ENCODE results near the gene TTC21A. TPM values are rescaled to one million over a fixed set of nuclear protein-coding genes. Genes with fewer than 3 reads are reported as not detected.
A peak's percentile ranks its signal among the peaks of the same experiment; 100 is the strongest.

TTC21A gene
- total and polyA plus RNA-seq, 2 of the 13 experiments (the other 11 are each of a cell fraction or from before 2014, with no cell fraction given) = 0.31 to 1.5 TPM

DNA sequence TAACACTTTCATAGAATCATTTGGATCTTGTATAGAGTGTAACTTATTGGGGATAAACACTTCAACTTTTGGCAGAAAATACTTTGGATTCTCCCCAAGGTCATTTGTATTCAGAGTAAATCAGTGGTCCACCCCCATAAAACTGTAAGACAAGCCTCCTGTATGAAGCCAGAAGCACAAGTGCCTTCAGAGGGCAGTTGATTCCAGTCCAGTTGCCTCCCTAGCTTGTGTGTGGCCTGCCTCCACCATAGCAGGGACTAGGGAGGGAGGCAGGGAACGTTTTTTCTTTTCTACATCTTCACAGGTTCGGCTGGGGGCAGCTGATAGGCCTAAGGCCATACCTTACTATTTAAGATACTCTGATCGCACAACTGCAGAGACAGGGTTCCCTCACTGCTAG lies 11.7 kb upstream of the TTC21A start:
- ChIA-PET POLR2A (no interaction called here), CTCF (ENCODE audit: low intra/inter-chr PET ratio, low total read pairs) (interaction anchor here (1.1 kb wide), 1 partner anchor 31 kb away, joined by 3 read pairs; no protein-coding TSS in a partner anchor)
- WGBS (ENCODE audit: low lambda C conversion rate) = 94% methylated on average over 3 of the region's 3 CpGs
- TF ChIP-seq KLF6 (CRISPR knock-in tag; IDR thresholded peaks at IDR 0.05) = no peak
- TF ChIP-seq SMAD1 (CRISPR knock-in tag; IDR thresholded peaks at IDR 0.05; ENCODE audit: borderline replicate concordance, low read depth) = no peak
- ATAC-seq (no peak), FAIRE-seq (no peak), DNase-seq (ENCODE audit: low spot score) (no peak)
- no peaks in the 10 kb centered on the region for H4K20me1 ChIP-seq (ENCODE audit: insufficient read depth, low read length)
- in situ Hi-C loops (cut with HindIII; ENCODE audit: extremely low pct_ligation_motif_present, low pct_unique_long_range_greater_than_20kb) (no loop called here), intact Hi-C loops (cut with micrococcal nuclease; ENCODE audit: unreplicated experiment) (loop anchor here (5.0 kb wide), 1 partner anchor 1638 kb away; no protein-coding TSS in a partner anchor)
- H3K9me3 ChIP-seq (ENCODE audit: low read length) = no peaks in the 10 kb centered on the region
- no peak overlapping the region for H3K4me3 ChIP-seq (replicated peaks in 1 of 3; ENCODE audit: insufficient read depth in 1 of 3, low read depth in 2 of 3, low read length in 3 of 3)
- no TSS peak for BruUV-seq (replicated peaks)
- peaks cover 26 to 87% of the 10 kb centered on the region in 2 experiments for H3K36me3 ChIP-seq (replicated peaks in 1 of 2; ENCODE audit: control insufficient read depth in 1 of 2, insufficient read depth in 2 of 2, low read length in 2 of 2)
- no peak overlapping the region for H3K4me2 ChIP-seq (ENCODE audit: low read depth, low read length)
- peaks cover 14% of the 10 kb centered on the region for H3K4me1 ChIP-seq (ENCODE audit: insufficient read depth, low read length)
- H3K79me2 ChIP-seq (ENCODE audit: insufficient read depth, low read length) = no peaks in the 10 kb centered on the region
- H3K27me3 ChIP-seq (ENCODE audit: control insufficient read depth in 1 of 2, insufficient read depth in 2 of 2, low read length in 2 of 2) = no peaks in the 10 kb centered on the region
- H3K9ac ChIP-seq (ENCODE audit: insufficient read depth, low read depth, low read length) = no peak overlapping the region
- H3K27ac ChIP-seq (ENCODE audit: extremely low read length, insufficient read depth, low read length) = no peak overlapping the region
- H2AFZ ChIP-seq (ENCODE audit: low read length) = no peak overlapping the region

GRCh38 chr3:39096775-39097174 lies 10.7 kb upstream of the TTC21A start:
- POLR2A ChIA-PET = no interaction called here
- ATAC-seq = peak; percentile 51
- Histone ChIP-seq H3K27me3 (ENCODE audit: control insufficient read depth in 1 of 2, insufficient read depth in 2 of 2, low read length in 2 of 2) (no peaks in the 10 kb centered on the region), H3K4me1 (ENCODE audit: insufficient read depth, low read length) (peaks cover 14% of the 10 kb centered on the region), H3K36me3 (replicated peaks in 1 of 2; ENCODE audit: control insufficient read depth in 1 of 2, insufficient read depth in 2 of 2, low read length in 2 of 2) (peaks cover 23 to 82% of the 10 kb centered on the region in 2 experiments), H4K20me1 (ENCODE audit: insufficient read depth, low read length) (no peaks in the 10 kb centered on the region), H3K9ac (ENCODE audit: insufficient read depth, low read depth, low read length) (no peak overlapping the region), H3K4me2 (ENCODE audit: low read depth, low read length) (no peak overlapping the region), H3K4me3 (replicated peaks in 1 of 3; ENCODE audit: insufficient read depth in 1 of 3, low read depth in 2 of 3, low read length in 3 of 3) (no peak overlapping the region), H2AFZ (ENCODE audit: low read length) (no peak overlapping the region), H3K27ac (ENCODE audit: extremely low read length, insufficient read depth, low read length) (no peak overlapping the region), H3K9me3 (ENCODE audit: low read length) (no peaks in the 10 kb centered on the region), H3K79me2 (ENCODE audit: insufficient read depth, low read length) (no peaks in the 10 kb centered on the region)
- CTCF ChIA-PET (ENCODE audit: low intra/inter-chr PET ratio, low total read pairs) = interaction anchor here (1.1 kb wide), 1 partner anchor 30 kb away, joined by 3 read pairs; no protein-coding TSS in a partner anchor
- 19% methylated on average over 2 of the region's 3 CpGs for WGBS (ENCODE audit: low lambda C conversion rate)
- in situ Hi-C loops (cut with HindIII; ENCODE audit: extremely low pct_ligation_motif_present, low pct_unique_long_range_greater_than_20kb) (no loop called here), intact Hi-C loops (cut with micrococcal nuclease; ENCODE audit: unreplicated experiment) (loop anchor here (5.0 kb wide), 1 partner anchor 1639 kb away; no protein-coding TSS in a partner anchor)
- FAIRE-seq = peak; percentile 51
- peak; percentile 27 for TF ChIP-seq RBM22 (optimal IDR thresholded peaks at IDR 0.05; ENCODE audit: low read length)
- TF ChIP-seq, protein P1, sequence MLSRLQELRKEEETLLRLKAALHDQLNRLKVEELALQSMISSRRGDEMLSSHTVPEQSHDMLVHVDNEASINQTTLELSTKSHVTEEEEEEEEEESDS (CRISPR knock-in tag; IDR thresholded peaks at IDR 0.05; ENCODE audit: borderline replicate concordance) = no peak
- peak; percentile 30; the same call in 1 of the 2 replicates for TF ChIP-seq ELF1 (CRISPR knock-in tag; IDR thresholded peaks at IDR 0.05)
- peak; percentile 92 for TF ChIP-seq TEAD3 (CRISPR knock-in tag; optimal IDR thresholded peaks at IDR 0.05; ENCODE audit: borderline replicate concordance)
- TF ChIP-seq ELF3 (CRISPR knock-in tag; IDR thresholded peaks at IDR 0.05) = peak; percentile 37; the same call in 1 of the 2 replicates
- TF ChIP-seq WIZ (CRISPR knock-in tag; IDR thresholded peaks at IDR 0.05) = no peak
- peak; percentile 31; the same call in 1 of the 2 replicates for TF ChIP-seq TFAP4 (IDR thresholded peaks at IDR 0.05; ENCODE audit: borderline replicate concordance, low read depth)
- TF ChIP-seq SAP130 (CRISPR knock-in tag; IDR thresholded peaks at IDR 0.05; ENCODE audit: low read depth) = peak; percentile 21; the same call in 1 of the 2 replicates
- DNase-seq (ENCODE audit: low spot score) = peak; percentile 67
- BruUV-seq (replicated peaks) = no TSS peak

Measured in HepG2 (cell line).